Uterus (tissue), 2 donors: ENCODE data around the gene SLC8A1.

Source experiments
- CTCF ChIP-seq, 4 experiments: fragments of 200-600 bp in 2 of 4; fragments of 450-650 bp in 2 of 4; sonication (generic) in 2 of 4; IDR thresholded peaks; one replicate each; pipeline ENCODE4 v1.5.1; 2016 to 2019; ENCODE audit warnings: antibody characterized with exemption in 4 of 4, mild to moderate bottlenecking in 2 of 4, moderate library complexity in 1 of 4
- POLR2A ChIP-seq, 2 donors: fragments of 450-650 bp; IDR thresholded peaks; one replicate each; pipeline ENCODE4 v1.6.1; 2016; ENCODE audit warnings: antibody characterized with exemption in 2 of 2, mild to moderate bottlenecking in 1 of 2, moderate library complexity in 1 of 2

- TF ChIP-seq CTCF (IDR thresholded peaks at IDR 0.05) (no peak), POLR2A (IDR thresholded peaks at IDR 0.05) (no peak)
These were observed 402.1 kb downstream of the SLC8A1 start for GRCh38 chr2:40049781-40050180.
